HS-5 (cell line): ENCODE measurements around the gene ADISSP.
A peak's percentile ranks its signal among the peaks of the same experiment; 100 is the strongest.

Experiments
- DNase-seq: peaks from one replicate; pipeline ENCODE4 v3.0.0-alpha.2; 2012; ENCODE audit warnings: low read depth

The ADISSP gene

GRCh38 chr20:3767427-3768341 is at the start of gene ADISSP:
Gene ADISSP, minus strand, starts transcription at chr20:3767753. Its CDS starts 7,653 bp downstream, at chr20:3760100.
- peak; percentile 88 for DNase-seq

- DNase-seq, result no peak
Observed at GRCh38 chr20:3815703-3816315, 48.3 kb upstream of the ADISSP start.

- no peak for DNase-seq
Observed at GRCh38 chr20:3814928-3815495, 47.5 kb upstream of the ADISSP start.

GRCh38 chr20:3813848-3814581 is 46.5 kb upstream of the ADISSP start:
- no peak for DNase-seq

- no peak for DNase-seq
Observed at GRCh38 chr20:3812975-3813847, 45.7 kb upstream of the ADISSP start.

GRCh38 chr20:3812259-3812681 is 44.7 kb upstream of the ADISSP start:
- DNase-seq, result no peak

- peak; percentile 98 for DNase-seq
Observed at GRCh38 chr20:3811467-3812258, 44.1 kb upstream of the ADISSP start.

- no peak for DNase-seq
Observed at GRCh38 chr20:3808544-3808943, 41.0 kb upstream of the ADISSP start.

- DNase-seq, result no peak
Observed at GRCh38 chr20:3804781-3805180, 37.2 kb upstream of the ADISSP start.

- DNase-seq, result no peak
Observed at GRCh38 chr20:3804254-3804751, 36.8 kb upstream of the ADISSP start.

- DNase-seq, result no peak
Observed at GRCh38 chr20:3803854-3804253, 36.3 kb upstream of the ADISSP start.

GRCh38 chr20:3803289-3803688 is 35.7 kb upstream of the ADISSP start:
- DNase-seq, result no peak

GRCh38 chr20:3802524-3803239 is 35.1 kb upstream of the ADISSP start:
- no peak for DNase-seq

- DNase-seq, result no peak
Observed at GRCh38 chr20:3801846-3802245, 34.3 kb upstream of the ADISSP start.

GRCh38 chr20:3801299-3801698 is 33.7 kb upstream of the ADISSP start:
- no peak for DNase-seq

GRCh38 chr20:3800878-3801260 is 33.3 kb upstream of the ADISSP start:
- no peak for DNase-seq

- DNase-seq, result no peak
Observed at GRCh38 chr20:3800256-3800877, 32.8 kb upstream of the ADISSP start.

- no peak for DNase-seq
Observed at GRCh38 chr20:3798908-3799248, 31.3 kb upstream of the ADISSP start.

- DNase-seq, result no peak
Observed at GRCh38 chr20:3798373-3798768, 30.8 kb upstream of the ADISSP start.
